ENCODE results near the gene GNLY. TPM values are rescaled to one million over a fixed set of nuclear protein-coding genes. Genes with fewer than 3 reads are reported as not detected.

GNLY gene
- total and polyA plus RNA-seq, 9 of the 15 experiments (the other 6 are each of a cell fraction or from before 2014, with no cell fraction given): not detected

DNA sequence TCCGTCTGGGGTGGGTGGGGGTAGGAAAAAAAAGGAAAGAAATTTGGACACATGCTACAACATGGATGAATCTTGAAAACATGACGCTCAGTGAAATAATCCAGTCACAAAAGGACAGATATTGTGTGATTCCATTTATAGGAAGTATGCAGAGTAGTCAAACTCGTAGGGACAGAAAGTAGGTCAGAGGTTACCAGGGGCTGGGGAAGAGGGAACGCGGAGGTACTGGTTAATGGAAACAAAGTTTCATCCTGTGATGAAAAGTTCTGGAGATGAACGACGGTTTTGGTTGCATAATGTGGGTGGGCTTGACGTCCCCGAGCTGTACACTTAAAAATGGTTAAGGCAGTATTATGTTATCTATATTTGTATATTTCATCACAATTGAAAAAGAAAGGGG is 21.7 kb upstream of the GNLY start:
- CTCF ChIA-PET (ENCODE audit: low intra/inter-chr PET ratio): no interaction called here
- H3K27me3 ChIP-seq (ENCODE audit: control insufficient read depth in 2 of 2, insufficient read depth in 2 of 2, low read length in 2 of 2): peaks cover 20 to 46% of the 10 kb centered on the region in 2 experiments
- intact Hi-C loops (cut with micrococcal nuclease): loop anchor here (10.0 kb wide), 1 partner anchor 142 kb away; no protein-coding TSS in a partner anchor

More for the DNA sequence above, 21.7 kb upstream of the GNLY start:
- Histone ChIP-seq H3K9ac (ENCODE audit: insufficient read depth in 1 of 2, low read depth in 2 of 2, low read length in 2 of 2) (no peak overlapping the region), H3K4me1 (replicated peaks in 1 of 2; ENCODE audit: control insufficient read depth in 2 of 2, insufficient read depth in 2 of 2, low read length in 2 of 2) (no peaks in the 10 kb centered on the region), H3K79me2 (ENCODE audit: control insufficient read depth, insufficient read depth, low read length) (no peaks in the 10 kb centered on the region), H3K4me2 (ENCODE audit: insufficient read depth, low read length) (no peak overlapping the region), H4K20me1 (replicated peaks; ENCODE audit: control insufficient read depth, insufficient read depth, low read length) (no peaks in the 10 kb centered on the region; the same call in 1 of the 2 replicates), H3K9me1 (ENCODE audit: control insufficient read depth, insufficient read depth, low read length) (no peaks in the 10 kb centered on the region), H3K36me3 (ENCODE audit: control insufficient read depth, insufficient read depth, low read length) (no peaks in the 10 kb centered on the region), H3K4me3 (no peak overlapping the region), H2AFZ (ENCODE audit: low read depth, low read length) (no peak overlapping the region), H3K27ac (ENCODE audit: extremely low read depth, low read depth, low read length) (no peak overlapping the region), H3K9me3 (replicated peaks; ENCODE audit: control insufficient read depth, insufficient read depth, low read depth, low read length) (no peaks in the 10 kb centered on the region)
- FAIRE-seq (no peak), DNase-seq (ENCODE audit: extremely low read depth in 1 of 4, low spot score in 3 of 4) (no peak), ATAC-seq (no peak)
- no peak for TF ChIP-seq CEBPG (CRISPR knock-in tag; IDR thresholded peaks at IDR 0.05)
- 0 out of 4 replicates have a peak, but pooled peaks of 1 of the 2 experiments have one; percentile 10 for TF ChIP-seq CEBPG (tag; conservative IDR thresholded peaks at IDR 0.05 in 1 of 2, IDR thresholded peaks at IDR 0.05 in 1 of 2)
- TF ChIP-seq, protein P1, sequence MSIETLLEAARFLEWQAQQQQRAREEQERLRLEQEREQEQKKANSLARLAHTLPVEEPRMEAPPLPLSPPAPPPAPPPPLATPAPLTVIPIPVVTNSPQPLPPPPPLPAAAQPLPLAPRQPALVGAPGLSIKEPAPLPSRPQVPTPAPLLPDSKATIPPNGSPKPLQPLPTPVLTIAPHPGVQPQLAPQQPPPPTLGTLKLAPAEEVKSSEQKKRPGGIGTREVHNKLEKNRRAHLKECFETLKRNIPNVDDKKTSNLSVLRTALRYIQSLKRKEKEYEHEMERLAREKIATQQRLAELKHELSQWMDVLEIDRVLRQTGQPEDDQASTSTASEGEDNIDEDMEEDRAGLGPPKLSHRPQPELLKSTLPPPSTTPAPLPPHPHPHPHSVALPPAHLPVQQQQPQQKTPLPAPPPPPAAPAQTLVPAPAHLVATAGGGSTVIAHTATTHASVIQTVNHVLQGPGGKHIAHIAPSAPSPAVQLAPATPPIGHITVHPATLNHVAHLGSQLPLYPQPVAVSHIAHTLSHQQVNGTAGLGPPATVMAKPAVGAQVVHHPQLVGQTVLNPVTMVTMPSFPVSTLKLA (conservative IDR thresholded peaks at IDR 0.05): no peak
- WGBS (ENCODE audit: insufficient coverage, low coverage, missing lambda C conversion rate): 6% methylated on average over 9 of the region's 9 CpGs
- POLR2A ChIA-PET: no interaction called here
- BruUV-seq (replicated peaks): no TSS peak
- in situ Hi-C loops (cut with MboI): no loop called here
